Gastrocnemius medialis (tissue), 4 donors: ENCODE data around the gene ENGASE.

Experiments
- CTCF ChIP-seq, 5 experiments: fragments of 450-650 bp in 3 of 5; fragments of 200-600 bp in 2 of 5; sonication (generic) in 2 of 5; IDR thresholded peaks in 4 of 5; conservative IDR thresholded peaks in 1 of 5; 1 replicate in 4 of 5; 2 replicates in 1 of 5; pipeline ENCODE4 v1.5.1; 2016 to 2019; ENCODE audit warnings: antibody characterized with exemption in 5 of 5, mild to moderate bottlenecking in 3 of 5, moderate library complexity in 3 of 5
- POLR2A ChIP-seq, 2 donors: fragments of 450-650 bp; IDR thresholded peaks; one replicate each; pipeline ENCODE4 v1.6.1; 2017; ENCODE audit warnings: antibody characterized with exemption in 2 of 2, mild to moderate bottlenecking in 2 of 2, moderate library complexity in 2 of 2

DNA sequence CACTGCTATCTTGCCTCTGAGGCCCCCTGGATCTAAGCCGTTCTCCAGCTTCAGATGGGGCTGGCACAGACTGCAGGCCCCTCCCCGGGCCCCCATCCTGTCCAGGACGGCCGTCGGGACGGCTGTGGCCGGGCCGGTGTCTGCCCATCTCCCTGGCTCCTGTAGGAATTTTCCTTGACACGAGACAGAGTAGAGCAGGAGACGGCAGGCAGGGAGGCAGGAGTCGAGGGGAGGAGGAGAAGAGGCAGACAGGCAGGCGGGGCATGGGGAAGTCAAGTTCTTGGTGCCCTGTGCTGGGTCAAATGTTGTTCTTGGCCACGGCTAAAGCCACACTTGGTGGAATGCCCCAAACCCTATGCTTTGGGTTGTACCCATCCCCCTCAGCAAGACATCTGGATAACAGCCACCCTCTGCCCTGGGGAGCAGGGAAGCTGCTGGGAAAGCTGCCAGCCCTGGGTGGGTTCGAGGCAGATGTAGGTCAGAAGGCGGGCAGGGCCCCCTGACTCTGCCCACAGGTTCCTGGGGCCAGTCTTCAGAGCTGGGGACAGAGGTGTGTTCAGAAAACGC, 46.6 kb upstream of the ENGASE start:
- TF ChIP-seq POLR2A (IDR thresholded peaks at IDR 0.05) (no peak), CTCF (IDR thresholded peaks at IDR 0.05 in 4 of 5, conservative IDR thresholded peaks at IDR 0.05 in 1 of 5) (no peak)
